Measurements from ENCODE around the gene NKTR.

DNA sequence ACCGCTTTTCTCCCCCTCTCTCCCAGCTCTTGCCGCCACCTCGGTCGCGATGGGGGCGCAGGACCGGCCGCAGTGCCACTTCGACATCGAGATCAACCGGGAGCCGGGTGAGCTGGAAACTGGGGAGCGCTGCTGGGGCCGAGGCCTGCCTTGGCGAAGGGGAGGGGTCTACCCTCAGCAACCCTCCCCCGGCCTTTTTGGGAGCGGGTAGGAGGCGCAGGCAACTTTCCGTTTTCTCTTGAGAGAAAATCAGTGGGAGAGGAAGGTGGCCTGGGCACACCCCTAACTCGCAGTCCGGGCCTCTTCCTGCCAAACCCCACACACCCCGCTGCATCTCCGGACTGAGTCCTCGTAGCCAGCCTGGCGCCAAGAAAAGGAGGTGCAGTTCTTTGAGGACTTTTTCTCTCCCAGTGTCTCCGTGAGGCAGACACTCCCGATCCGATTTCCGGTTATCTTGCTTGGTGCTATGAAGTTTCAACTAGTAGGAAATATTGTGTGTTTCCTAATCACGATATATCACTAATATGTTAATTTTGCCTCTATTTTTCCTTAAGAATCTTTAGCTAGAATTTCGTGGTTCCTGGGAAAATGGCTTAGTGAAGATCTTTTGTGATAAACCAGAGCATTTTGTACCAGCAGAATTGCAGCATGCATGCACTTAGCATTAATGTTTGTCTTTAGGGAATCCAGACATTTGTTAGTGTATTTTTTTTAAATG lies 631 bp downstream of the NKTR start:
- TF ChIP-seq POLR2A (IDR thresholded peaks at IDR 0.05; ENCODE audit: low read depth, low read length) (no peak), TAF1 (IDR thresholded peaks at IDR 0.05; ENCODE audit: borderline replicate concordance, low read depth, low read length) (no peak), POLR2AphosphoS5 (IDR thresholded peaks at IDR 0.05; ENCODE audit: low read depth, low read length) (no peak)
